ENCODE measurements around the gene SCGN.
A peak's percentile ranks its signal among the peaks of the same experiment; 100 is the strongest.

The SCGN gene

DNA sequence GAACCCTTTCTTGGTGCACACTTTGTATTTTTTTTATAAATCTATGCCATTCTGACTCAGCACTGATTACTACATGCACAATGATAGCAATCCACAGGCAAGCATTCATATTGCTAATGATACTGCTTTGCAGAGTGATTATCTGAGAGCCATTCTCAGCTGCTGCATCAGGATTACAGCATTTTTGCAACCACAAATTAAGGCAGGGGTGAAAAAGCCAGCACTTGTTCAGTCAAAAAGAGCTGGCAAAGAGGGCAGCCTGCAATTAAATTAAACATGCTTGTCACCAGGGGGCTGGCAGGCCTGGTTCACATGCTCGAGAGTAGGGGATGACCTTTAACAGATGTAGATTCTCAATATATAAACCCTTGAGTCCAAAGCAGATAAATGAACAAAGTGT, 61.8 kb downstream of the SCGN start:
- Histone ChIP-seq H4K12ac (ENCODE audit: low read depth, low read length) (no peak overlapping the region), H3K9ac (ENCODE audit: low read length) (no peak overlapping the region), H4K91ac (ENCODE audit: low read depth, low read length) (no peak overlapping the region), H4K8ac (ENCODE audit: low read depth, low read length) (no peak overlapping the region), H2BK12ac (ENCODE audit: low read length) (no peak overlapping the region), H2BK120ac (ENCODE audit: insufficient read depth, low read length, poor library complexity) (no peak overlapping the region), H3K27ac (ENCODE audit: low read depth, low read length) (no peak overlapping the region), H3K4me1 (ENCODE audit: control insufficient read depth in 1 of 2, insufficient read depth in 2 of 2, low read length in 2 of 2) (no peaks in the 10 kb centered on the region), H3K9me3 (ENCODE audit: insufficient read depth, low read depth, low read length) (no peaks in the 10 kb centered on the region), H2BK5ac (ENCODE audit: low read depth, low read length, poor library complexity) (no peak overlapping the region), H3K4me2 (ENCODE audit: low read length) (no peak overlapping the region), H2AK5ac (ENCODE audit: low read length) (no peak overlapping the region), H3K4me3 (ENCODE audit: low read depth, low read length) (no peak overlapping the region), H3K36me3 (ENCODE audit: control insufficient read depth in 1 of 2, insufficient read depth in 2 of 2, low read length in 2 of 2) (no peaks in the 10 kb centered on the region), H3K14ac (ENCODE audit: low read length) (no peak overlapping the region), H3K23ac (ENCODE audit: low read length) (no peak overlapping the region), H3K18ac (ENCODE audit: low read length) (no peak overlapping the region), H3K79me1 (ENCODE audit: low read length) (no peaks in the 10 kb centered on the region), H3K27me3 (ENCODE audit: insufficient read depth, low read length) (no peaks in the 10 kb centered on the region), H3K4ac (ENCODE audit: low read depth, low read length) (no peak overlapping the region), H2AFZ (ENCODE audit: insufficient read depth, low read length, poor library complexity) (no peak overlapping the region), H3K79me2 (ENCODE audit: control insufficient read depth, insufficient read depth, low read length, poor library complexity) (no peaks in the 10 kb centered on the region)
- DNase-seq: no peak
- WGBS (ENCODE audit: extremely low coverage, insufficient coverage, insufficient read length): no CpG with 5 or more reads among the region's 1 CpG

GRCh38 chr6:25714765-25715164, 62.8 kb downstream of the SCGN start:
- no peaks in the 10 kb centered on the region for H3K27me3 ChIP-seq (ENCODE audit: insufficient read depth, low read length)
- no peak overlapping the region for H4K12ac ChIP-seq (ENCODE audit: low read depth, low read length)
- no peaks in the 10 kb centered on the region for H3K9me3 ChIP-seq (ENCODE audit: insufficient read depth, low read depth, low read length)
- no peak overlapping the region for H2BK12ac ChIP-seq (ENCODE audit: low read length)
- no peak overlapping the region for H3K9ac ChIP-seq (ENCODE audit: low read length)
- H3K36me3 ChIP-seq (ENCODE audit: control insufficient read depth in 1 of 2, insufficient read depth in 2 of 2, low read length in 2 of 2): no peaks in the 10 kb centered on the region
- H4K91ac ChIP-seq (ENCODE audit: low read depth, low read length): no peak overlapping the region
- H2AK5ac ChIP-seq (ENCODE audit: low read length): no peak overlapping the region
- no peak overlapping the region for H4K8ac ChIP-seq (ENCODE audit: low read depth, low read length)
- H2AFZ ChIP-seq (ENCODE audit: insufficient read depth, low read length, poor library complexity): no peak overlapping the region
- H3K4me3 ChIP-seq (ENCODE audit: low read depth, low read length): no peak overlapping the region
- no peak overlapping the region for H3K27ac ChIP-seq (ENCODE audit: low read depth, low read length)
- no peak overlapping the region for H3K14ac ChIP-seq (ENCODE audit: low read length)
- WGBS (ENCODE audit: extremely low coverage, insufficient coverage, insufficient read length): no CpG with 5 or more reads among the region's 3 CpGs
- H3K23ac ChIP-seq (ENCODE audit: low read length): no peak overlapping the region
- no peaks in the 10 kb centered on the region for H3K79me1 ChIP-seq (ENCODE audit: low read length)
- H3K79me2 ChIP-seq (ENCODE audit: control insufficient read depth, insufficient read depth, low read length, poor library complexity): no peaks in the 10 kb centered on the region
- no peak overlapping the region for H2BK120ac ChIP-seq (ENCODE audit: insufficient read depth, low read length, poor library complexity)
- no peak overlapping the region for H3K18ac ChIP-seq (ENCODE audit: low read length)
- H3K4ac ChIP-seq (ENCODE audit: low read depth, low read length): no peak overlapping the region
- no peak for DNase-seq
- no peak overlapping the region for H2BK5ac ChIP-seq (ENCODE audit: low read depth, low read length, poor library complexity)
- H3K4me2 ChIP-seq (ENCODE audit: low read length): no peak overlapping the region
- H3K4me1 ChIP-seq (ENCODE audit: control insufficient read depth in 1 of 2, insufficient read depth in 2 of 2, low read length in 2 of 2): no peaks in the 10 kb centered on the region

GRCh38 chr6:25715794-25716193, 63.8 kb downstream of the SCGN start:
- Histone ChIP-seq H3K9ac (ENCODE audit: low read length) (no peak overlapping the region), H3K36me3 (ENCODE audit: control insufficient read depth in 1 of 2, insufficient read depth in 2 of 2, low read length in 2 of 2) (no peaks in the 10 kb centered on the region), H4K12ac (ENCODE audit: low read depth, low read length) (no peak overlapping the region), H3K79me2 (ENCODE audit: control insufficient read depth, insufficient read depth, low read length, poor library complexity) (no peaks in the 10 kb centered on the region), H3K4me1 (ENCODE audit: control insufficient read depth in 1 of 2, insufficient read depth in 2 of 2, low read length in 2 of 2) (no peaks in the 10 kb centered on the region), H3K4ac (ENCODE audit: low read depth, low read length) (no peak overlapping the region), H2BK5ac (ENCODE audit: low read depth, low read length, poor library complexity) (no peak overlapping the region), H3K4me3 (ENCODE audit: low read depth, low read length) (no peak overlapping the region), H3K27me3 (ENCODE audit: insufficient read depth, low read length) (no peaks in the 10 kb centered on the region), H4K91ac (ENCODE audit: low read depth, low read length) (no peak overlapping the region), H2BK120ac (ENCODE audit: insufficient read depth, low read length, poor library complexity) (no peak overlapping the region), H2AFZ (ENCODE audit: insufficient read depth, low read length, poor library complexity) (no peak overlapping the region), H3K9me3 (ENCODE audit: insufficient read depth, low read depth, low read length) (no peaks in the 10 kb centered on the region), H2BK12ac (ENCODE audit: low read length) (no peak overlapping the region), H3K79me1 (ENCODE audit: low read length) (no peaks in the 10 kb centered on the region), H4K8ac (ENCODE audit: low read depth, low read length) (no peak overlapping the region), H3K23ac (ENCODE audit: low read length) (peak overlapping the region; percentile 75), H3K18ac (ENCODE audit: low read length) (no peak overlapping the region), H3K27ac (ENCODE audit: low read depth, low read length) (no peak overlapping the region), H2AK5ac (ENCODE audit: low read length) (no peak overlapping the region), H3K4me2 (ENCODE audit: low read length) (no peak overlapping the region), H3K14ac (ENCODE audit: low read length) (no peak overlapping the region)
- WGBS (ENCODE audit: extremely low coverage, insufficient coverage, insufficient read length): no CpG with 5 or more reads among the region's 4 CpGs
- DNase-seq: no peak

- no peak overlapping the region for H3K27ac ChIP-seq (ENCODE audit: low read depth, low read length)
- no peak overlapping the region for H3K4me2 ChIP-seq (ENCODE audit: low read length)
- H2BK120ac ChIP-seq (ENCODE audit: insufficient read depth, low read length, poor library complexity): no peak overlapping the region
- no peak overlapping the region for H2AFZ ChIP-seq (ENCODE audit: insufficient read depth, low read length, poor library complexity)
- no peak overlapping the region for H2AK5ac ChIP-seq (ENCODE audit: low read length)
- no peak overlapping the region for H3K4ac ChIP-seq (ENCODE audit: low read depth, low read length)
- H3K18ac ChIP-seq (ENCODE audit: low read length): no peak overlapping the region
- H3K23ac ChIP-seq (ENCODE audit: low read length): no peak overlapping the region
- no peaks in the 10 kb centered on the region for H3K27me3 ChIP-seq (ENCODE audit: insufficient read depth, low read length)
- H3K9ac ChIP-seq (ENCODE audit: low read length): no peak overlapping the region
- no peak overlapping the region for H3K4me3 ChIP-seq (ENCODE audit: low read depth, low read length)
- no peaks in the 10 kb centered on the region for H3K9me3 ChIP-seq (ENCODE audit: insufficient read depth, low read depth, low read length)
- no peak overlapping the region for H2BK5ac ChIP-seq (ENCODE audit: low read depth, low read length, poor library complexity)
- H3K14ac ChIP-seq (ENCODE audit: low read length): no peak overlapping the region
- no CpG with 5 or more reads among the region's 6 CpGs for WGBS (ENCODE audit: extremely low coverage, insufficient coverage, insufficient read length)
- no peak overlapping the region for H4K91ac ChIP-seq (ENCODE audit: low read depth, low read length)
- H3K36me3 ChIP-seq (ENCODE audit: control insufficient read depth in 1 of 2, insufficient read depth in 2 of 2, low read length in 2 of 2): no peaks in the 10 kb centered on the region
- H4K8ac ChIP-seq (ENCODE audit: low read depth, low read length): no peak overlapping the region
- no peak overlapping the region for H2BK12ac ChIP-seq (ENCODE audit: low read length)
- no peaks in the 10 kb centered on the region for H3K79me1 ChIP-seq (ENCODE audit: low read length)
- DNase-seq: peak in 1 of 2 donors; percentile 71
- H4K12ac ChIP-seq (ENCODE audit: low read depth, low read length): no peak overlapping the region
- H3K79me2 ChIP-seq (ENCODE audit: control insufficient read depth, insufficient read depth, low read length, poor library complexity): no peaks in the 10 kb centered on the region
- H3K4me1 ChIP-seq (ENCODE audit: control insufficient read depth in 1 of 2, insufficient read depth in 2 of 2, low read length in 2 of 2): no peaks in the 10 kb centered on the region
Observed at GRCh38 chr6:25717866-25718740, 66.1 kb downstream of the SCGN start.
